Measurements from ENCODE around the gene CLEC4E.
A peak's percentile ranks its signal among the peaks of the same experiment; 100 is the strongest.
"Not testable (repeated sequence)": the region's sequence is repeated elsewhere in the genome, so short reads cannot be mapped to it uniquely, and the experiment has no call there.

Gene CLEC4E, protein sequence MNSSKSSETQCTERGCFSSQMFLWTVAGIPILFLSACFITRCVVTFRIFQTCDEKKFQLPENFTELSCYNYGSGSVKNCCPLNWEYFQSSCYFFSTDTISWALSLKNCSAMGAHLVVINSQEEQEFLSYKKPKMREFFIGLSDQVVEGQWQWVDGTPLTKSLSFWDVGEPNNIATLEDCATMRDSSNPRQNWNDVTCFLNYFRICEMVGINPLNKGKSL

GRCh38 chr12:8540831-8541230 lies at the start of gene CLEC4E:
TSS of gene CLEC4E (minus strand) at chr12:8540905. CDS start at chr12:8540797, 108 bp downstream.
- not testable (repeated sequence) for DNase-seq

- DNase-seq = no peak
Measured at GRCh38 chr12:8589679-8590078, 49.0 kb upstream of the CLEC4E start.

GRCh38 chr12:8584478-8584877 lies 43.8 kb upstream of the CLEC4E start:
- not testable (repeated sequence) for DNase-seq

- DNase-seq = no peak
Measured at GRCh38 chr12:8584004-8584403, 43.3 kb upstream of the CLEC4E start.

DNA sequence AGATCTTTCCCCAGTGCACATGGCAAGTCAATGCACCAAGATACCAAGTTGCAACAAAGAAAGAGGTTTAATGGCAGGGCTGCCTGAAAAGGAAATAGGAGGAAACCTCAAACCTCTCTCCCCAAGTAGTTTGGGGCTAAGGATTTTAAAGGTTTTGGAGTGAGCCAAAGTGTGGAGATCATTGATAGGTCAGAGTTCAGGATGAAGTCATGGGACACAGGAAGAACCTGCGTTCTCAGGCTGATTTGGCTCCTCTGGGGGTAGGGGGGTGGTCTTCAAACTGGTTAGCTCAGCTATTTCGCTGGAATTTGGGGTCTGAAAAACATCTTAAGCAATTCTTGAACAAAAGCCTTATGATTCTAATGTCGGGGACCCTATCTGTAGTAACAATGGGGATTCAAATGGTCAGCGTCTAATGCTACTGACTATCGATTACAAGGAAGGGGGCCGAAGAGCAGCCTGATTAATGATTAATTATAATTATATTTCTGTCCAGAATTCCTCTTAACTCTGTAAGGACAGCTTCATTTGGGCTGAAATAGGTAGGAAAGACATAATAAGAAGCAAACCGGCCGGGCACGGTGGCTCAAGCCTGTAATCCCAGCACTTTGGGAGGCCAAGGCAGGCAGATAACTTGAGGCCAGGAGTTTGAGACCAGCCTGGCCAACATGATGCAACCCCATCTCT lies 40.5 kb upstream of the CLEC4E start:
- DNase-seq = no peak

- DNase-seq = no peak
Measured at GRCh38 chr12:8577879-8578278, 37.2 kb upstream of the CLEC4E start.

DNA sequence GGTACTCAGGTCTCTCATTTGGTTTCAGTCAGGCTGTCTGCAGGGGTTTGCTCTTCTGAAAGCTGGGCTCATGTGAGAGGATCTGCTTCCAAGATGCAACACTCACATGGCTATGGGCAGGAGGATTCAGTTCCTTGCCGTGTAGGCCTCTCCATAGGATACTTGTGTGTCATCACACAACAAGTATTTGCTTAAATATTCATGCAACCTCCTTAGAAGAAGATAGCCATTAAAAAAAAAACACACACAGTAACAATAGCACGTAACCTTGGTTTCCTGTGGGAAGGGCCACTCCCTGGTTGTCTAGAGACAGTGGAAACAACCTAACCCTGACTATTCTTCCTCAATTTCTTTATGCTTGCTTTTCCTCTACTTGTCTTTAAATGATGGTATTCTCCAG lies 31.8 kb upstream of the CLEC4E start:
- DNase-seq = no peak

- DNase-seq = no peak
Measured at GRCh38 chr12:8566525-8566924, 25.8 kb upstream of the CLEC4E start.

DNA sequence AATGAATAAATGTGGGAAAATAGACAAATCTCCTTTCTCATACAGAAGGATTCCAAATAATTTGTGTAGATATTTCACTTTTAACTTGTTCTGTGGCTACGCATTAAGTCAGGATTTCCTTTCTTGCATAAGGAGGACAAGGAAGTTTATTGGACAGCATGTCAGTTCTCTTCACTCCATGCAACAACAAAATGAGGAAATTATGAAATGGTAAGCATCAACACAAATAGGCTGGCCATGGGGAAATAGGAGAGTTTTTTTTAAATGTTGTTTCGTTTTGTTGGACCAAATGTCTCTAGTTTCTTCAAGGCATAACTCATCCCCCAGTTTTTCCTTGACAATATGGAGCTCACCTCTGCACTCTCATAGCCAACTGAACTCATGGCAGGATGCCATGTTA lies 25.3 kb upstream of the CLEC4E start:
- not testable (repeated sequence) for DNase-seq

DNA sequence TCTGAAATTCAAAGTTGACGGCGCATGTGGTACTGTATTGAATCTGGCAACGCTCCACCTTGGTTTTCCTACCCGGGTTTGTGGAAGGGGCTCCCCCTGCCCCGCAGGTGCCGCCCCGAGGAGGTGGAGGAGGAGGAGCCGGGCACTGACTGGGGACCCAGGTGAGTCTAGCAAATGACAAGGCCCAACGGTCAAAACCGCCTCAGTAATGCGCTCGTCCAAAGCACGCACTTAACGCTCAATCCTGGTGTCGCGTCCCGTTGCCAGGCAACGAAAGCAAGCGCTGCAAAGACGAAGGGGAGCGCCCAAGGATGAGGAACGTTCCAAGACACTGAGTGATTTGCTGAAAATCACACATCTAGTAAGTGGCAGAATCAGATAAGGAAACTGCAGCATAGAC lies 24.0 kb upstream of the CLEC4E start:
- peak in 9 of 56 donors; percentile 0 to 15 (median 3) for DNase-seq

DNA sequence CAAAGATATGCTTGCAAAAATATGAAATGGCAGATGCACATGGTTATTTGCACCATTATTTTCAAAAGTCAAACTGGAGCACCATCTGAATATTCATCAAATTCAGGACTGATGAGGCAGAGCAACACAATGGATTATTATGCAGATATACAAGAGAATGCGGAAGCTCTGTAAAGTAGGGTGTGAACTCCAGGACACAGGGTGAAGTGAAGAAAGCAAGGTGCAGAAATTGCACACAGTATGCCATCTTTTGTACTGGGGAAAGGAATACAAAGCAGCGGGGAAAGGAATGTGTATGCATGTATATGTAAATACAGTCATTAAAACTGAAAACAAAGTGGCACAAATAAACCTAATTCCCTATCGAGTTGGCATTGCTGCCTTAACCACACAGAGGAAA lies 22.7 kb upstream of the CLEC4E start:
- no peak for DNase-seq

DNA sequence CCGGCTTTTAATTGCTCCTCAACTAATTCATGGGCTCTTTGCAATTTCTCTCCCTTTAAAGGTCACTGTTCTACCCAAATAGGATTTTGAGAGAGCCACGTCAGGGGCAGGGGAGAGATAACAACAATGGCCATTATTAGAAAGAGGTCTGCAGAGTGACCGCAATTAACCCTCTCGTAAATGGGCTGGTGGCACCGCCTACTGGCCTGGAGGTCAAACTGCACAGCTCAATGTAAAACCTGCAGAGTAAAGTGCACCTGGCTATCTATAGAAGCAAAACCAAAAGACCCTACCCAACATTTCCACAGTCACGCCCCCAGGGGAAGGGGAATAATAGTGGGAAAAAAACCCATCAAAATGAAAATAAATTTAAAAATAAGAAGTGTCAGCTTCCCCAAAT lies 21.6 kb upstream of the CLEC4E start:
- DNase-seq = no peak

DNA sequence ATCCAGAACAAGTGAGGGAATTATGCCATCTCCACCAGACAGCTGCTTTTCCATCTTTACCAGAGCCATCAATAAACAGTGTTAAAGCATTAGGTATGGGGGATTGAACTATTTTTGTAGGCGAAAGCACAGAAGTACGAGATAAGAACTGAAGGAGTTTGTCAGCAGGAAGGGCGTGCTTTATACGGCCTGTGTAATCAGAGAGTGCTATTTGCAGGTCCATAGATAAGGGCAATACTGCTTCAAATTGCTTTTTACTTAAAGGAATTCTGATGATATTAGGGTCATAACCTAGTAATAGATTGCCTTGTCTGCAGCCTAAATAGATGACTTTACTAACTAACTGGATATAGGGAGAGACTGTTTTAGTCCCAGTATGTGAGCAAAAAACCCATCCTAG lies 20.3 kb upstream of the CLEC4E start:
- no peak for DNase-seq

DNA sequence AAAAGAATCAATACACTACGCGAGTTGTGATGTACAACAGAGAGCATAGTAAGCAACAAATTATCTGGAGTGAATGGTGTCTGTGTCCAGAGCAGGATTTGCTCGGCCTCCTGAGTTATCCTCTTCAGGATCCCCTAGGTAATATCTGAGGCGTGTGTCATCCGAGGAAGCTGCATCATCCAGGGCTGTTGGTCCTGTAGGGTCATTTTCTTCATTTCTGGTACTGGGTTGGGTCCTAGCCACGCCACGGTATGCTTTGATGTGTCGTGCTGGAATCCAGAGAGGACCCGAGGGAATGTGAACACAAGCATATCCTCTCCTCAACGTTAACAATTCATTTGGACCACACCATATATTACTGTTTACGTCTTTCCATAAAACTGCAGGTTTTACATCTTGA lies 19.0 kb upstream of the CLEC4E start:
- DNase-seq = no peak

DNA sequence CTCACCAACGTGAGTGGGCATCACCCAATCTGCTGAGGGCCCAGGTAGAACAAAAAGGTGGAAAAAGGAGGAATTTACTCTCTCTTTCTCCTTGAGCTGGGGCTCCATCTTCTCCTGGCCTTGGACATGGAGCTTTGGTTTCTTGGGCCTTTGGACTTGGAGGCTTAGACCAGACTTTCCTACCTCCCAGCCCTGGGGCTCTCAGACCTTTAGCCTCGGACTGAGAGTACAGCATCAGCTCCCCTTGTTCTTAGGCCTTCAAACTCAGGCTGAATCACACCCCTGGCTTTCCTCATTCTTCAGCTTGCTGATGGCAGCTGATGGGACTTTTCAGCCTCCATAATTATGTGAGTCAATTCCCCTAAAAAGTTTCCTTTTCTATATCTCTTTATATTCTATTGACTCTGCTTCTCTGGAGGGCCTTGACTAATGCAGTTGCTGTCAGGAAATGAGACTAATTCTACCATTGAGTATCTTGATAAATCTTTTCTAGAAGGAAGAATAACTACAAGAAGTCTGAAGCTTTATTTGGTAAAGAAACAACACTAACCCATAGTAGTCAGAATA lies 15.9 kb upstream of the CLEC4E start:
- DNase-seq = no peak

- DNase-seq = no peak
Measured at GRCh38 chr12:8554451-8555195, 13.9 kb upstream of the CLEC4E start.

DNA sequence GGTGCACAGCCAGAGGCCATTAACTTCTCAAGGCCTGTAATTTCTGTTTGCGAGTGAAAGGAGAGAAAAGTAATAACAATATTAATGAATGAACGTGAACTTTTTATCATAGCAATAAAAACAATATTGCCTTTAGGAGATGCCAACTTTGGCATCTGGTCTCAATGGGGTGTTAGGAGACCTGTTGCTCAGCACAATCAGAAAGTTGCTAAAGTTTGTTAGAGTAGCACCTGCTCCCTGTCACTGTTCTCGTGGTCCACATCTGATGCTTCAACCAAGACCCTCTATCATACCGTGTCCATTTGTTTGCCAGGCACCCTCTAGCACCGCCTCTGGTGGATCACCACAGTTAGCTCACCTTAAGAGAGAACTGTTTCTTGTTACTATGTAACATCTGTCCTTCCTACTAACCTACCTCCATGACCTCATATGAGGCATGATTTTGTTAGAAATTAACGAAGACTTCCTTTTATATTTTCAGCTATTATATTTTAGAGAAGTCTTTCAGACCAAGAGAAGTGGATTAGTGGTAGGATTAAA lies 12.5 kb upstream of the CLEC4E start:
- DNase-seq = no peak

GRCh38 chr12:8549381-8549780 lies 8.7 kb upstream of the CLEC4E start:
- no peak for DNase-seq

DNA sequence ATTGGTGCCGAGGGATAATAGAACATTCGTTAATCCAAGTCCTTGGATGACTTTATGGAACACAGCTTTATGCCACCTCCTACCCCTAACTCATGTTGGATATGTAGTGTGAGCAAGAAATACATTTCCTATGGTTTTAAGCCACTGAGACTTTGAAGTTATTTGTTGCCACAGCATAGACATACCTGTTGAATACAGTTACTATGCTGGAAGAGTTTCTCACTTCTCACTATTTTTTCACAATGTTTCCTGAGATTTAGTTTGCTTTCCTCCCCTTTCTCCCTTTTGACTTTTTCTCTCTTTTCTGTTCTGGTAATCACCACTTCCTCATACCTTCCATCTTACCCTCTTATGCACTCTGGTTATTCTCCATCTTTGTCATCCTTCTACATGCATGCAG lies 7.5 kb upstream of the CLEC4E start:
- DNase-seq = no peak

GRCh38 chr12:8547645-8548044 lies 6.9 kb upstream of the CLEC4E start:
- DNase-seq = no peak

- no peak for DNase-seq
Measured at GRCh38 chr12:8546591-8546990, 5.9 kb upstream of the CLEC4E start.

GRCh38 chr12:8544295-8544694 lies 3.6 kb upstream of the CLEC4E start:
- DNase-seq = peak in 45 of 56 donors; percentile 1 to 82 (median 30)
